ENCODE results near the gene CADM1.

The CADM1 gene

GRCh38 chr11:115269191-115269950, 234.8 kb downstream of the CADM1 start:
- no peak for DNase-seq

- no peak for DNase-seq
Measured at GRCh38 chr11:115267871-115268270, 236.3 kb downstream of the CADM1 start.

DNA sequence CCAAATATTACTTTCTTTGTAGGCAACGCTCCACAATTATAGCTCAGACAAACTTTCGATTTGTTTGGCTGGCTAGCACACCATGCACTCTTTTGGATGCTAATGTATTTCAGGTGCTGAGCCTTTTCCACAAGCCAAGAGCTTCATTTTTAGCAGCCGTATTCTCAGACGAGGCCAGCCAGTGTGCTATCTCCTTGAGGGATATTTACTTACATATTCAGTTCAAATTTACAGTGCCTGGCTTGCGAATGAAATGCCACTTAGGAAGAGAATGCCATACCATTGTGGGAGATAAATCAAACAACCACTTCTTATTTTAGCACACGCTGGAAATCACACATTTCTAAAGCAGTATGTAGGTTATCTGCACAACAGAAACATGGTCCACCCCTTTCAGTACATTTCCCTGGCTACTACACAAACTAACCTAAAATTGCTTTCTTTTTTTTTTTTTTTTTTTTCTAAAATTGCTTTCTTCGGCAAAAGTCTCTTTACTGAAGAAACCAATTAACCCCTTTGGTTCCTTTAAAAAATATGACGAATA, 236.9 kb downstream of the CADM1 start:
- DNase-seq, result peak in 1 of 2 experiments; percentile 40

- no peak for DNase-seq
Measured at GRCh38 chr11:115266066-115266639, 238.1 kb downstream of the CADM1 start.

DNA sequence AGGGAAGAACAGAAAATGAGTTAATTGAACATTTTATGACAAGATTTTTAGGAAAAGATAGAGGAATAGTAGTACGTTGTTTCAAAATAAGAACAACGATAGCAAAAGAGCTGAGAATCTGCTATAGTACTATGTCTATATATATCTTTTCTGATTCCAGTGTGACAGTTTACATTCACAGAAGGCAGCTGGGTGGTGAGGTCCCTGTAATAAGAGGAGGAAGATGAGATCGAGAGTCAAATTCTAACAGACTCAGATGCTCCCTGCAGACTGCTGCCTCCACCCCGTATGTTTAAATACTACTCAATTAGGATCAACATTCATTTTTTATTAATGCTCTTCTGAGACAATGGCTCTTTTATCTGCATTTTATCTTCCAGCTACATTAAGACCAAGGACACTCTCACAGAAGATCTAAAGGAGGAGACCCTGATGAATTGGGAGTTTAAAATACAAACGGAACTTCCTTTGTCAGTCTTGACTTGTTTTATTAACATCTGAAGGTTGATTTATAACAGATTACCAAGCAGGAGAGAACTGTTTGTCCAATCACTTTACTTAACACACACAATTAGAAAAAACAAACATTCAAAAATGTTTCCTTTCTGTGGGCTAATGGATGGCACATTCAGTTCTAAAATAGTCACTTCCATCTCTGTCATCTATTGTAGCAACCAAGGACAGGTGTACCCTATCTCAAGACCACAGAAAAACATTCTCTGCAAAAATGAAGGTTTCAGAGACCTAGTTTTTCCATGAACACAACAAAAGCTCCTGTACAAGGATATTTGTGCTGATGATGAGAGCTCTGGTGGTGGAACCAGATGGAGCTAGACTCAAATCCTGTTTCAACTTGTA, 240.2 kb downstream of the CADM1 start:
- peak; percentile 83 to 88 for DNase-seq

GRCh38 chr11:115258216-115258615, 246.0 kb downstream of the CADM1 start:
- DNase-seq, result no peak

DNA sequence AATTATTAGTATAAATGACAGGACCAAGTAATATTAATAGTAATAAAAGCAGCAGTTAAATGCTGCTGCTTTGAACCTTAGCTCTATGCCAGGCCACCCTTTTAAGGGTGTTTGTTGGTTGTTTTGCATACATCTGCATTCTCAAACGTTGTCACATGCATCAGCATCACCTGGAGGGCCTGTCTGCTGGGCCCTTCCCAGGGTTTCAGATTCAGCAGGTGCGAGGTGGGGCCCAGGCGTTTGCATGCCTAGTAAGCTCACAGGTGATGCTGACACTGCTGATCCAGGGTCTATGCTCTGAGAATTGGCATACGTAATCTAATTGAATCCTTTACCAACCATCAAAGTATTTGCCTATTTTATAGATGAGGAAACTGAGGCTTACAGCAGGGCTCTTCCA, 246.5 kb downstream of the CADM1 start:
- no peak for DNase-seq

DNA sequence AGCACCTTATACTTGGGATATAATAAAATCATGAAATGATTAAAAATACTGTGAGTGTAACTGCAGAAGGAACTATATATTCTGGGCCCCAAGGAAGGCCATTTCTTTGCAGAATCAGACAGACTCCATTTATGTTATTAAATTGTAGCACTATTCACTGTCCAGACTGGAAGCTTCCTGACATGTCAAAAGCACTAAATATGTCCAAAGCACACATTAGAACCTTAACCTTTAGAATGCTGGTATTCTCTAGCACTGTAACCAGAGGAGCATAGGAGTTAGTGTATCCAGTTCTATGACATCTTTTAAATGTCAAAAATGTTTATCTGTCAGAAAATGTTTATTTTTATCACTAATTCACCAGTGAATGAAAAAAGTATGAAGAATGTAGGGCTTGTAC, 246.9 kb downstream of the CADM1 start:
- no peak for DNase-seq

DNA sequence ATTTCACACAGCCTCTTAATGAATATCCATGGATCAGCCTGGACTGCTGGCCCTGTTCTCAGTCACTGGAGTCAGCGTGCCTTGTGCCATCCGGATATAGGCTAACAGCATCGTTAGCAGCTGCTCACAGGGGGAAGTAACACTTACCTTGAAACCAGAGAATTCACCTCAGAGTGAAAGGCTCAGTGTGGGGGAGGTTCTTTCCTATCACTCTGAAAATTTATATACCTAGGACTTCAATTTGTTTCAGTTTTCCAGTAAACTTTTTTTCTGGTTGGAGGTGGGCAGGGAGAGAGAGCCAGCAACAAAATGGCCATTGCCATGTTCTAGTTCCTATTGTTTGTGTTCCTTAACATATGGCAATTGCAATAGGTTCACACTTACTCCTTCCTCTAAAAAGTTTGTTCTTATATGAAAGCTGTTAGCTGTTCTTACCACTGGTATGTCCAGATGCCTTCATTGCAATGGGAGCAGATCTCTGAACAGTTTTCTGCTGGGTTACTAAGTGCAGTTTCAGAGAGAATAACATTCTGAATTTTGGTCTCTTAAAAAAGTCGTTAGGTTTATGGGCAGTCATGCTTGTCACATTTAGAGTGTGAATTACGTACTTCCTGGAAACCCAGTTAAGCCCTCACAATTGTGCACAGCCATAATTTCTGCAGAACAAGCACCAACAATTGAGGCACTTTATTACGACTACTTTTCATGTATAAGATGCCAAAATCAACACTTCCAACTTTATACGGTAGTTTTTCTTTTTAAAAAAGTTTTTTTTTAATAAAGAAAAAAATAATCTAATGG, 247.6 kb downstream of the CADM1 start:
- DNase-seq, result no peak

- DNase-seq, result no peak
Measured at GRCh38 chr11:115255006-115255762, 249.0 kb downstream of the CADM1 start.

DNA sequence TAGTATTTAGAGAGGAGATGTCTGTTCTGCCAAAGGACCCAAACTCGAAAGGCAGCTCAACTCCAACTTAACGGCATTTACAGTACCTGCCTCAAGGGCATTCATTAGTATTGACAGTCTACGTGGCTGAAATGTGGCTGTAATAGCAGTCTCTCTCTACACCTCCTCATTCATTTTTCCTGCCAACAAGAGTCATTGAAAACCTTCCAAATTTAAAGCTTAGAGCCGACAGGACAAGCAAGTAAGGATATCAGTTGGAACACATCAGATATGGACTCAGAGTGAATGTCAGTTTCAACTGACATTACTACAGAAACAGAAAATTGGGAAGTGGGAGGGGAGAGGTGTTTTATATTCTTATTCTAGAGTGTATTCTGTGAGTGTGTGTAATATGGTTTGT, 253.1 kb downstream of the CADM1 start:
- DNase-seq, result no peak

GRCh38 chr11:115249061-115249578, 255.1 kb downstream of the CADM1 start:
- no peak for DNase-seq

GRCh38 chr11:115247953-115248352, 256.3 kb downstream of the CADM1 start:
- DNase-seq, result no peak

DNA sequence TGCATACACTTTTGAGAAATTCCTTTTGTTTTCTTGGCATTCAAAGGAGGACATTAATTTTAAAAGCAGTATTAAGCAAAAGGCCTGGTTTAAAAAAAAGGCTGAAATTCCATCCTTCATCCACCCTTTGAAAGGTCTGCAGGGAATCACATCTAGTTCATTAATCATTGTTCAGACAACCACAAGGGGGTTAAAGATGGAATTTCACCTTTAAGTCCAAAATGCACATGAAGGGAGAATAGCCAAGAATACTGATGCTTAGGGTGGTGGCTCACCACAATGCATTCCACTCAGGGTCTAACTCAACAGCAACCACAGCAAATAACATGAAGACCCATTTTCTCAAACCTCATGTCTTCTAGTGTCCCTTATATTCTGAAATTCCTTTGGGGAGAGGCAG, 256.9 kb downstream of the CADM1 start:
- no peak for DNase-seq

DNA sequence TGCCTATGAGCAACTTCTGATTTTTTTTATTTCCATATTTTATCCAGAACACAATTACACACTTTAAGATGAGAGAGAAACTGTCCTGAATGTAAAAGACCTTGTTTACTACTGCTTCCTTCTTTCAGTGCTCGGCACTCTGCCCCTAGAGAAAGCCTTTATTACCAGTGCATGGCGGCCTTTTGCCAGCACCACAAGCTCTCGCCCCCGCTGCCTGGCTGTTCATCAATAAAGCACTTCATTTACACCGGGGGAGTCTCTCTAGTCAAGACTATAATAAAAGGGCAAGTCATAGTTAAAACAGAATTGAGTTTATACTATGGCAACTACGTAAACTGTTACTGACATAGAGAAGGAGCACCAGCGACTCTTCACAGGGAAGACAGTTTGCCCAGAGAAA, 259.5 kb downstream of the CADM1 start:
- no peak for DNase-seq

- no peak for DNase-seq
Measured at GRCh38 chr11:115244296-115244695, 259.9 kb downstream of the CADM1 start.

GRCh38 chr11:115242982-115243381, 261.2 kb downstream of the CADM1 start:
- DNase-seq, result no peak

GRCh38 chr11:115241899-115242298, 262.3 kb downstream of the CADM1 start:
- DNase-seq, result no peak

GRCh38 chr11:115238791-115239190, 265.4 kb downstream of the CADM1 start:
- DNase-seq, result no peak

- no peak for DNase-seq
Measured at GRCh38 chr11:115238086-115238485, 266.1 kb downstream of the CADM1 start.

- DNase-seq, result no peak
Measured at GRCh38 chr11:115237578-115237977, 266.6 kb downstream of the CADM1 start.

DNA sequence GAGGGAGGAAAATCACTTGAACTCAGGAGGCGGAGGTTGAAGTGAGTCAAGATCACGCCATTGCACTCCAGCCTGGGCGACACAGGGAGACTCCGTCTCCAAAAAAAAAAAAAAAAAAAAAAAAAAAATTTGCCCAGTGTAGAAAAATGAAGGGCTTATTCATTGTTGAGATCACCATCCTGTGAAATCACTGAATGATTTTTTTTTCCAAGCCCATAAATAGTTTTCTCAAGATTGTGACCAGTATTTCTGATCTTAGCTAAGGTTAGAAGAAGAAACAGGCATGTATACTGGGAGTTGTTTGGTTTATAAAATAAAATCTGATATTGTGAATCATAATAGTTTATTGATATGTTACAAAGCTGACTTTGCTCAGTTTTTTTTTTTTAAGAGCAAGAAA, 269.4 kb downstream of the CADM1 start:
- no peak for DNase-seq
